GM19372 (cell line): ENCODE results near the gene RELN.
"Not testable (repeated sequence)": the region's sequence is repeated elsewhere in the genome, so short reads cannot be mapped to it uniquely, and the experiment has no call there.

Experiments used
- ATAC-seq: cut with Tn5 transposase; IDR thresholded peaks from one replicate; pipeline ENCODE4 v1.9.1; 2021; ENCODE audit warnings: mild to moderate bottlenecking, low read depth, moderate library complexity; ENCODE audit not compliant: unreplicated experiment

Gene RELN

GRCh38 chr7:103538964-103539709, 450.3 kb downstream of the RELN start:
- no peak for ATAC-seq

GRCh38 chr7:103533761-103534160, 455.7 kb downstream of the RELN start:
- ATAC-seq = no peak

- ATAC-seq = no peak
Observed at GRCh38 chr7:103532955-103533354, 456.5 kb downstream of the RELN start.

- no peak for ATAC-seq
Observed at GRCh38 chr7:103528152-103528551, 461.3 kb downstream of the RELN start.

GRCh38 chr7:103525937-103526336, 463.5 kb downstream of the RELN start:
- ATAC-seq = no peak

- ATAC-seq = no peak
Observed at GRCh38 chr7:103524042-103524907, 465.2 kb downstream of the RELN start.

GRCh38 chr7:103521937-103522336, 467.5 kb downstream of the RELN start:
- ATAC-seq = no peak

- ATAC-seq = no peak
Observed at GRCh38 chr7:103504505-103505135, 484.8 kb downstream of the RELN start.

- ATAC-seq = no peak
Observed at GRCh38 chr7:103501206-103501605, 488.3 kb downstream of the RELN start.

- ATAC-seq = no peak
Observed at GRCh38 chr7:103499976-103500375, 489.5 kb downstream of the RELN start.

GRCh38 chr7:103487419-103487818, 502.0 kb downstream of the RELN start:
- no peak for ATAC-seq

GRCh38 chr7:103486873-103487272, 502.6 kb downstream of the RELN start:
- not testable (repeated sequence) for ATAC-seq

- no peak for ATAC-seq
Observed at GRCh38 chr7:103480771-103481170, 508.7 kb downstream of the RELN start.

GRCh38 chr7:103474956-103475355, 514.5 kb downstream of the RELN start:
- no peak for ATAC-seq

GRCh38 chr7:103469095-103469948, 520.1 kb downstream of the RELN start:
- no peak for ATAC-seq

GRCh38 chr7:103466814-103467213, 522.6 kb downstream of the RELN start:
- ATAC-seq = no peak

- ATAC-seq = no peak
Observed at GRCh38 chr7:103462358-103462757, 527.1 kb downstream of the RELN start.

GRCh38 chr7:103447073-103447960, 542.1 kb downstream of the RELN start:
- peak; percentile 62 for ATAC-seq

- no peak for ATAC-seq
Observed at GRCh38 chr7:103446049-103446520, 543.4 kb downstream of the RELN start, which contains the start of gene SLC26A5. TSS of gene SLC26A5 (minus strand) at chr7:103446207. CDS start at chr7:103421514, 24,693 bp downstream.
